MM.1S (cell line): ENCODE measurements around the gene HYCC2.

ENCODE experiments used
- CTCF ChIP-seq: fragments of 300-600 bp; sonication (generic); IDR thresholded peaks from 2 replicates; pipeline ENCODE4 v1.5.1; 2016; ENCODE audit warnings: antibody characterized with exemption, low read length, mixed read lengths
- EZH2 ChIP-seq: fragments of 300-600 bp; sonication (generic); optimal IDR thresholded peaks from 2 replicates; pipeline ENCODE3; 2017; ENCODE audit warnings: low read depth, mild to moderate bottlenecking, antibody characterized with exemption, low read length, mixed read lengths
- EZH2phosphoT487 ChIP-seq: fragments of 300-600 bp; sonication (generic); IDR thresholded peaks from 2 replicates; pipeline ENCODE4 v1.6.1; 2018; ENCODE audit warnings: antibody characterized with exemption, low read length

DNA sequence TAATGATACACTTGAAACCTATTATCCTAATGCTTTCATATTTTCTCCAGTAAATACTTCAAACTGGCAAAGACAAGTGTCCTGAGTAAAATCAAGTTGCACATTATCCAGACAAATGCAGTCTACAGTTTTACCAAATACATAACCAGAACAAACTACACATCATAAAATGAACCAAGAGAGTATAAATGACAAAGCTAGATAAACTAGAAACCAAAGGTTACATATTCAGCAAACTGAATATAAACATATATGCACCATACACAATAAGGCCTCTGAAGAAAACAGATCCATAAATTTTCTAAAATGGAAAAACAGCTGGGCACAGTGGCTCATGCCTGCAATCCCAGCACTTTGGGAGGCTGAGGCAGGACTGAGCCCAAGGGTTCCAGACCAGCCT, 47.0 kb downstream of the HYCC2 start:
- TF ChIP-seq EZH2phosphoT487 = no peak
- no peak for TF ChIP-seq CTCF
- TF ChIP-seq EZH2 = no peak
